HUES64 (cell line): ENCODE data around the gene AGTPBP1.
"Not testable (repeated sequence)": the region's sequence is repeated elsewhere in the genome, so short reads cannot be mapped to it uniquely, and the experiment has no call there.

Experiments
- H3K27ac ChIP-seq: 2 replicates; pipeline ENCODE4 v1.7.0; 2013; ENCODE audit warnings: low read depth, low read length, inconsistent platforms
- H3K27me3 ChIP-seq: 2 replicates; pipeline ENCODE4 v1.6.1; 2013; ENCODE audit warnings: mild to moderate bottlenecking, low read length; ENCODE audit not compliant: insufficient read depth
- H3K36me3 ChIP-seq: 2 replicates; pipeline ENCODE4 v1.6.1; 2013; ENCODE audit warnings: mild to moderate bottlenecking, low read length; ENCODE audit not compliant: insufficient read depth
- H3K4me1 ChIP-seq: 2 replicates; pipeline ENCODE4 v1.6.1; 2013; ENCODE audit warnings: mild to moderate bottlenecking, low read length, moderate library complexity; ENCODE audit not compliant: insufficient read depth
- H3K4me3 ChIP-seq: 2 replicates; pipeline ENCODE4 v1.5.1; 2013; ENCODE audit warnings: mild to moderate bottlenecking, low read length, moderate library complexity
- H3K9ac ChIP-seq: 2 replicates; pipeline ENCODE4 v1.6.1; 2013; ENCODE audit warnings: mild to moderate bottlenecking, low read depth, low read length
- H3K9me3 ChIP-seq: 2 replicates; pipeline ENCODE4 v1.6.1; 2013; ENCODE audit warnings: low read depth, low read length; ENCODE audit not compliant: insufficient read depth
- WGBS: fragments of 150-250, 120-280 bp; methylation state at CpG from one replicate; pipeline ENCODE4 v1.1.7; 2013; ENCODE audit warnings: missing lambda C conversion rate; 5-methylcytosine and 5-hydroxymethylcytosine counted together

Gene AGTPBP1

GRCh38 chr9:85741095-85741874, 469 bp downstream of the AGTPBP1 start:
- H3K27ac ChIP-seq, result peak overlapping the region; percentile 92
- peak overlapping the region; percentile 88 for H3K9ac ChIP-seq
- WGBS, result under 1% methylated on average over 75 of the region's 75 CpGs
- peaks cover 32% of the 10 kb centered on the region for H3K4me1 ChIP-seq
- no peaks in the 10 kb centered on the region for H3K27me3 ChIP-seq
- no peaks in the 10 kb centered on the region for H3K9me3 ChIP-seq
- H3K36me3 ChIP-seq, result no peaks in the 10 kb centered on the region
- H3K4me3 ChIP-seq, result peak overlapping the region; percentile 93

GRCh38 chr9:85740787-85741094, 1.0 kb downstream of the AGTPBP1 start:
- Histone ChIP-seq H3K4me3 (peak overlapping the region; percentile 93), H3K9me3 (no peaks in the 10 kb centered on the region), H3K9ac (peak overlapping the region; percentile 88), H3K27me3 (no peaks in the 10 kb centered on the region), H3K27ac (peak overlapping the region; percentile 92; the same call in 1 of the 2 replicates), H3K36me3 (no peaks in the 10 kb centered on the region), H3K4me1 (peaks cover 32% of the 10 kb centered on the region)
- WGBS, result 7% methylated on average over 8 of the region's 8 CpGs

- 89% methylated on average over 2 of the region's 2 CpGs for WGBS
- H3K27me3 ChIP-seq, result no peaks in the 10 kb centered on the region
- H3K9ac ChIP-seq, result no peak overlapping the region
- H3K4me3 ChIP-seq, result no peak overlapping the region
- H3K4me1 ChIP-seq, result peaks cover 26% of the 10 kb centered on the region
- H3K9me3 ChIP-seq, result no peaks in the 10 kb centered on the region
- no peaks in the 10 kb centered on the region for H3K36me3 ChIP-seq
- no peak overlapping the region for H3K27ac ChIP-seq
Measured at GRCh38 chr9:85738509-85738908, 3.2 kb downstream of the AGTPBP1 start.

- H3K9me3 ChIP-seq, result no peaks in the 10 kb centered on the region
- 87% methylated on average over 3 of the region's 3 CpGs for WGBS
Measured at GRCh38 chr9:85737671-85738070, 4.1 kb downstream of the AGTPBP1 start.

GRCh38 chr9:85730916-85731630, 10.7 kb downstream of the AGTPBP1 start:
- H3K9ac ChIP-seq, result no peak overlapping the region
- no peaks in the 10 kb centered on the region for H3K9me3 ChIP-seq
- H3K27ac ChIP-seq, result no peak overlapping the region
- 92% methylated on average over 4 of the region's 4 CpGs for WGBS
- no peaks in the 10 kb centered on the region for H3K36me3 ChIP-seq
- H3K27me3 ChIP-seq, result no peaks in the 10 kb centered on the region
- no peaks in the 10 kb centered on the region for H3K4me1 ChIP-seq
- H3K4me3 ChIP-seq, result no peak overlapping the region

More at GRCh38 chr9:85737671-85738070, 4.1 kb downstream of the AGTPBP1 start:
- no peak overlapping the region for H3K27ac ChIP-seq
- H3K4me3 ChIP-seq, result no peak overlapping the region
- no peaks in the 10 kb centered on the region for H3K27me3 ChIP-seq
- H3K36me3 ChIP-seq, result no peaks in the 10 kb centered on the region
- peaks cover 17% of the 10 kb centered on the region for H3K4me1 ChIP-seq
- H3K9ac ChIP-seq, result no peak overlapping the region

GRCh38 chr9:85729882-85730281, 11.9 kb downstream of the AGTPBP1 start:
- Histone ChIP-seq H3K27ac (no peak overlapping the region), H3K9ac (no peak overlapping the region), H3K4me3 (no peak overlapping the region), H3K36me3 (no peaks in the 10 kb centered on the region), H3K9me3 (no peaks in the 10 kb centered on the region), H3K27me3 (no peaks in the 10 kb centered on the region), H3K4me1 (0 out of 2 replicates have a peak, but pooled peaks cover 5% of the 10 kb centered on the region)

GRCh38 chr9:85727500-85727899, 14.3 kb downstream of the AGTPBP1 start:
- 100% methylated on average over 2 of the region's 2 CpGs for WGBS
- 0 out of 2 replicates have a peak, but pooled peaks cover 6% of the 10 kb centered on the region for H3K4me1 ChIP-seq
- H3K9ac ChIP-seq, result no peak overlapping the region
- H3K27me3 ChIP-seq, result no peaks in the 10 kb centered on the region
- H3K4me3 ChIP-seq, result no peak overlapping the region
- H3K9me3 ChIP-seq, result no peaks in the 10 kb centered on the region
- peaks cover 2% of the 10 kb centered on the region; the same call in 1 of the 2 replicates for H3K36me3 ChIP-seq
- H3K27ac ChIP-seq, result no peak overlapping the region

GRCh38 chr9:85726737-85727136, 15.0 kb downstream of the AGTPBP1 start:
- no peak overlapping the region for H3K27ac ChIP-seq
- no peak overlapping the region for H3K9ac ChIP-seq
- no peaks in the 10 kb centered on the region for H3K27me3 ChIP-seq
- H3K4me3 ChIP-seq, result no peak overlapping the region
- 0 out of 2 replicates have a peak, but pooled peaks cover 6% of the 10 kb centered on the region for H3K4me1 ChIP-seq
- no peaks in the 10 kb centered on the region for H3K9me3 ChIP-seq
- peaks cover 4% of the 10 kb centered on the region; the same call in 1 of the 2 replicates for H3K36me3 ChIP-seq
- WGBS, result 95% methylated on average over 4 of the region's 4 CpGs

- no peaks in the 10 kb centered on the region for H3K9me3 ChIP-seq
- H3K27me3 ChIP-seq, result no peaks in the 10 kb centered on the region
- 43% methylated on average over 7 of the region's 7 CpGs for WGBS
- H3K4me3 ChIP-seq, result no peak overlapping the region
- H3K27ac ChIP-seq, result peak overlapping the region; percentile 54
- peaks cover 4% of the 10 kb centered on the region; the same call in 1 of the 2 replicates for H3K36me3 ChIP-seq
- peak overlapping the region; percentile 1; the same call in 1 of the 2 replicates for H3K9ac ChIP-seq
- 0 out of 2 replicates have a peak, but pooled peaks cover 6% of the 10 kb centered on the region for H3K4me1 ChIP-seq
Measured at GRCh38 chr9:85723215-85723614, 18.5 kb downstream of the AGTPBP1 start.

GRCh38 chr9:85719411-85719810, 22.3 kb downstream of the AGTPBP1 start:
- H3K9ac ChIP-seq, H3K9me3 ChIP-seq, H3K36me3 ChIP-seq, H3K27ac ChIP-seq, H3K4me3 ChIP-seq, H3K27me3 ChIP-seq, H3K4me1 ChIP-seq: not testable (repeated sequence)

- H3K27me3 ChIP-seq, H3K27ac ChIP-seq, H3K9ac ChIP-seq, H3K9me3 ChIP-seq, H3K4me1 ChIP-seq, H3K36me3 ChIP-seq, H3K4me3 ChIP-seq: not testable (repeated sequence)
- WGBS, result 89% methylated on average over 4 of the region's 4 CpGs
Measured at GRCh38 chr9:85717818-85718217, 23.9 kb downstream of the AGTPBP1 start.
